ENCODE data around the gene SNRPN.

SNRPN gene

GRCh38 chr15:24940236-24940635 lies 14.6 kb upstream of the SNRPN start:
- Histone ChIP-seq H3K36me3 (replicated peaks; ENCODE audit: low read depth, low read length) (no peaks in the 10 kb centered on the region), H3K4me3 (ENCODE audit: low read length) (no peak overlapping the region), H3K4me2 (ENCODE audit: low read length) (no peak overlapping the region), H3K27me3 (ENCODE audit: low read depth, low read length) (no peaks in the 10 kb centered on the region), H3K4me1 (ENCODE audit: low read length) (no peaks in the 10 kb centered on the region), H4K20me1 (ENCODE audit: insufficient read depth, low read length) (no peaks in the 10 kb centered on the region), H3K79me2 (ENCODE audit: low read length) (no peaks in the 10 kb centered on the region), H2AFZ (ENCODE audit: low read depth, low read length) (no peak overlapping the region), H3K9ac (ENCODE audit: low read length) (no peak overlapping the region), H3K27ac (ENCODE audit: low read length) (no peak overlapping the region), H3K9me3 (ENCODE audit: insufficient read depth, low read length) (no peaks in the 10 kb centered on the region)
- TF ChIP-seq EZH2phosphoT487 (IDR thresholded peaks at IDR 0.05; ENCODE audit: low read depth) = no peak
- TF ChIP-seq, protein P1, sequence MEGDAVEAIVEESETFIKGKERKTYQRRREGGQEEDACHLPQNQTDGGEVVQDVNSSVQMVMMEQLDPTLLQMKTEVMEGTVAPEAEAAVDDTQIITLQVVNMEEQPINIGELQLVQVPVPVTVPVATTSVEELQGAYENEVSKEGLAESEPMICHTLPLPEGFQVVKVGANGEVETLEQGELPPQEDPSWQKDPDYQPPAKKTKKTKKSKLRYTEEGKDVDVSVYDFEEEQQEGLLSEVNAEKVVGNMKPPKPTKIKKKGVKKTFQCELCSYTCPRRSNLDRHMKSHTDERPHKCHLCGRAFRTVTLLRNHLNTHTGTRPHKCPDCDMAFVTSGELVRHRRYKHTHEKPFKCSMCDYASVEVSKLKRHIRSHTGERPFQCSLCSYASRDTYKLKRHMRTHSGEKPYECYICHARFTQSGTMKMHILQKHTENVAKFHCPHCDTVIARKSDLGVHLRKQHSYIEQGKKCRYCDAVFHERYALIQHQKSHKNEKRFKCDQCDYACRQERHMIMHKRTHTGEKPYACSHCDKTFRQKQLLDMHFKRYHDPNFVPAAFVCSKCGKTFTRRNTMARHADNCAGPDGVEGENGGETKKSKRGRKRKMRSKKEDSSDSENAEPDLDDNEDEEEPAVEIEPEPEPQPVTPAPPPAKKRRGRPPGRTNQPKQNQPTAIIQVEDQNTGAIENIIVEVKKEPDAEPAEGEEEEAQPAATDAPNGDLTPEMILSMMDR (IDR thresholded peaks at IDR 0.05; ENCODE audit: low read depth, low read length) = no peak

GRCh38 chr15:24943361-24943760 lies 11.4 kb upstream of the SNRPN start:
- no peak overlapping the region for H3K9ac ChIP-seq (ENCODE audit: low read length)
- H3K27ac ChIP-seq (ENCODE audit: low read length) = no peak overlapping the region
- H3K36me3 ChIP-seq (replicated peaks; ENCODE audit: low read depth, low read length) = no peaks in the 10 kb centered on the region
- H3K4me3 ChIP-seq (ENCODE audit: low read length) = no peak overlapping the region
- no peaks in the 10 kb centered on the region for H3K9me3 ChIP-seq (ENCODE audit: insufficient read depth, low read length)
- no peaks in the 10 kb centered on the region for H3K79me2 ChIP-seq (ENCODE audit: low read length)
- no peak overlapping the region for H2AFZ ChIP-seq (ENCODE audit: low read depth, low read length)
- H4K20me1 ChIP-seq (ENCODE audit: insufficient read depth, low read length) = no peaks in the 10 kb centered on the region
- H3K4me2 ChIP-seq (ENCODE audit: low read length) = no peak overlapping the region
- no peaks in the 10 kb centered on the region for H3K4me1 ChIP-seq (ENCODE audit: low read length)
- H3K27me3 ChIP-seq (ENCODE audit: low read depth, low read length) = no peaks in the 10 kb centered on the region
- TF ChIP-seq, protein P1 (IDR thresholded peaks at IDR 0.05; ENCODE audit: low read depth, low read length) = no peak
- TF ChIP-seq EZH2phosphoT487 (IDR thresholded peaks at IDR 0.05; ENCODE audit: low read depth) = no peak

- no peak overlapping the region for H3K9ac ChIP-seq (ENCODE audit: low read length)
- H3K9me3 ChIP-seq (ENCODE audit: insufficient read depth, low read length) = no peaks in the 10 kb centered on the region
- H3K4me3 ChIP-seq (ENCODE audit: low read length) = no peak overlapping the region
- H4K20me1 ChIP-seq (ENCODE audit: insufficient read depth, low read length) = no peaks in the 10 kb centered on the region
- no peaks in the 10 kb centered on the region for H3K36me3 ChIP-seq (replicated peaks; ENCODE audit: low read depth, low read length)
- TF ChIP-seq EZH2phosphoT487 (IDR thresholded peaks at IDR 0.05; ENCODE audit: low read depth) = no peak
- TF ChIP-seq, protein P1 (IDR thresholded peaks at IDR 0.05; ENCODE audit: low read depth, low read length) = no peak
- H2AFZ ChIP-seq (ENCODE audit: low read depth, low read length) = no peak overlapping the region
- no peaks in the 10 kb centered on the region for H3K4me1 ChIP-seq (ENCODE audit: low read length)
- H3K79me2 ChIP-seq (ENCODE audit: low read length) = no peaks in the 10 kb centered on the region
- H3K27ac ChIP-seq (ENCODE audit: low read length) = no peak overlapping the region
- H3K4me2 ChIP-seq (ENCODE audit: low read length) = no peak overlapping the region
- H3K27me3 ChIP-seq (ENCODE audit: low read depth, low read length) = no peaks in the 10 kb centered on the region
Observed at GRCh38 chr15:24944954-24945353, 9.8 kb upstream of the SNRPN start.

- Histone ChIP-seq H4K20me1 (ENCODE audit: insufficient read depth, low read length) (no peaks in the 10 kb centered on the region), H3K9me3 (ENCODE audit: insufficient read depth, low read length) (no peaks in the 10 kb centered on the region), H3K27me3 (ENCODE audit: low read depth, low read length) (no peaks in the 10 kb centered on the region), H3K79me2 (ENCODE audit: low read length) (no peaks in the 10 kb centered on the region), H3K4me1 (ENCODE audit: low read length) (no peaks in the 10 kb centered on the region), H3K4me3 (ENCODE audit: low read length) (no peak overlapping the region), H3K9ac (ENCODE audit: low read length) (no peak overlapping the region), H3K27ac (ENCODE audit: low read length) (no peak overlapping the region), H3K36me3 (replicated peaks; ENCODE audit: low read depth, low read length) (no peaks in the 10 kb centered on the region), H2AFZ (ENCODE audit: low read depth, low read length) (no peak overlapping the region), H3K4me2 (ENCODE audit: low read length) (no peak overlapping the region)
- no peak for TF ChIP-seq EZH2phosphoT487 (IDR thresholded peaks at IDR 0.05; ENCODE audit: low read depth)
- TF ChIP-seq, protein P1 (IDR thresholded peaks at IDR 0.05; ENCODE audit: low read depth, low read length) = no peak
Observed at GRCh38 chr15:24945711-24946110, 9.1 kb upstream of the SNRPN start.

Measured in OCI-LY3 (cell line).